Measurements from ENCODE around the gene F5.
"Not testable (repeated sequence)": the region's sequence is repeated elsewhere in the genome, so short reads cannot be mapped to it uniquely, and the experiment has no call there.

Gene F5

GRCh38 chr1:169534653-169535052, 51.6 kb downstream of the F5 start:
- no peak for DNase-seq

DNA sequence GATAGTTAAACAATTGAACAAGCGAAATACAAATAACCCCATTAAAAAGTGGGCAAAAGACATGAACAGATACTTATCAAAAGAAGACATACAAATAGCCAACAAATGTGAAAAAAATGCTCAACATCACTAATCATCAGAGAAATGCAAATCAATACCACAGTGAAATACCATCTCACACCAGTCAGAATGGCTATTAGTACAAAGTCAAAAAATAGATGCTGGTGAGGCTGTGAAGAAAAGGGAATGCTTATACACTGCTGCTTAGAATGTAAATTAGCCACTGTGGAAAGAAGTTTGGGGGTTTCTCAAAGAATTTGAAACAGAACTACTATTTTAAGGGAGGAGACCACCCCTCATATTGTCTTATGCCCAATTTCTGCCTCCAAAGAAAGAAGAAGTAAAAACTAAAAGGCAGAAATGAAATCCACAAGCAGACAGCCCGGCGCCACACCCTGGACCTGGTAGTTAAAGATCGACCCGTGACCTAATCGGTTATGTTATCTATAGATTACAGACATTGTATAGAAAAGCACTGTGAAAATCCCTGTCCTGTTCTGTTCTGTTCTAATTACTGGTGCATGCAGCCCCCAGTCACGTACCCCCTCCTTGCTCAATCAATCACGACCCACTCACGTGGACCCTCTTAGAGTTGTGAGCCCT, 52.6 kb downstream of the F5 start:
- not testable (repeated sequence) for DNase-seq

- no peak for DNase-seq
These were observed 55.8 kb downstream of the F5 start for GRCh38 chr1:169530448-169530847.

DNA sequence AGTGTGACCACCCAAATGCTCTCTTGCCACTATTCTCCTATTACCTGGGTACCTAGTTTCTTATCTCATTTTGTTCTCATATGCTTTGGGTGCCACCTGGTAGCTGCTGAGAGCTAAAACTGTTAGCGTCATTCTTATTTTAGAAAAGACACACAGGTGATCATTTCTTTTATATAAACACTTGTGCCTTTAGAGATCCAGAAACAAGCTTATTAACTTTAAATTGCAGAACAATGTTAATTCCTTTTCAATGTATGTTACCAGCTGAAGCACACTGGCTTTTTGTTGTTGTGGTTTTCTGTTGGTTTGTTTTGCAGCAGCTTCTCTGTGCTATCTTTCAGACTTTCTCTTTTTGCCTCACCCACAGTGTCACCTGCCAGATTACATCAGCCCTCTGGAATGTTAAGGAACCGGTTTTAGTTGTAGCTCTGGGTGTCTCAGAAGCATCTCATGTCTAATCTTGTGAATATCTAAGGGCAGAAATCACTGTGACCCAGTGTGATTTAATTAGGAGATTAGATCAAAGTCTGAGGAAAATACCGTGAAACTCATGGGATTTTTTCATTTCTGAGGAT, 57.1 kb downstream of the F5 start:
- peak; percentile 77 for DNase-seq

- no peak for DNase-seq
These were observed 57.8 kb downstream of the F5 start for GRCh38 chr1:169528215-169529067.

- no peak for DNase-seq
These were observed 58.6 kb downstream of the F5 start for GRCh38 chr1:169527451-169528214.

DNA sequence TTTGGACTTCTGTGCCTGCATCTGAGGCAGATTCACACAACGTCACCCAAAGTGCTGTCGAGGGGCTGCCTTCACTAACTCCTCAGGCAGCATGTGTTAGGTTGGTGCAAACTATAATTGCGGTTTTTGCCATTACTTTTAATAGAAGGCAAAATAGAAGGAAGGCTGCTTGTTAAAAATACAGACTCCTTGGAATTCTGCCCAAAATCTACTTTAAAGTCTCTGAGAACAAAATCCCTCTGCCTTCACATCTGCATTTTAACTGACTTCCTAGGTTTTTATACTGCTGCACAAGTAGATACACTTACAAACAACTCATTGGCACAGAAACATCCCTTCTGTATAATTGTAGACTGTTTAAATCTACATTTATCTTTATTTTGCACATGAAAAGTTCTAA, 59.3 kb downstream of the F5 start:
- no peak for DNase-seq

DNA sequence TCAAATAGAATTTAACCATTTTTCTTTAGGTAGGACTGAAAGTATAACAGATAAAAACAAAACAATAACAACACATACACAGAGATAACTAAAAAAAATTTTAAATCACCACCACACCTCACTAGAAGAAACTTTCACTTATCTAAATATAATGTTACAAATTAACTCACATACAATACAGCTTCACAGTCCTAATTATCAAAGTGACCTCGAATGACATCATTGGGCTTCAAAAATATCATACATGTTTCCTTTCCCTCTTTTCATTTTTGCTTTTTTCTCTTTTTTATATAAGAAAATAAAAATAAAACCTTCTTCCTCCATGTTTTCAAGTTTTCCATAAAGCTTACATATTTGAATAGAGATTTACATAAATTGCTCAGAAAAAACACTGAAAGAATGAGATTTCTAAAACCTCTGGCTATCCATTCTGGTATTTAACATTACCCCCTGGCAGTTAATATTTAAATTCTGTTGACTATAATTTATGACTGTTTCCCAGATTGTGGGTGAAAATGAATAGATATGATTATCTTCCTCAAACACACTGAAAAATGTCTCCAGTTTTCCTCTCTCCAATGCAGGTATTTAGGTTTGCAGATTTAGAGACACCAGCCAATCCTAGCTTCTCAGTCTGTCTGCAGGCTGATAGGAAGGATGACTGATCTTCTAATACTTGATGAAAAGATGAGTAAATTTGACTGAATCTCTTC, 60.0 kb downstream of the F5 start:
- no peak for DNase-seq

- DNase-seq, result no peak
These were observed 60.9 kb downstream of the F5 start for GRCh38 chr1:169525391-169525790.

- no peak for DNase-seq
These were observed 62.4 kb downstream of the F5 start for GRCh38 chr1:169523904-169524303.

DNA sequence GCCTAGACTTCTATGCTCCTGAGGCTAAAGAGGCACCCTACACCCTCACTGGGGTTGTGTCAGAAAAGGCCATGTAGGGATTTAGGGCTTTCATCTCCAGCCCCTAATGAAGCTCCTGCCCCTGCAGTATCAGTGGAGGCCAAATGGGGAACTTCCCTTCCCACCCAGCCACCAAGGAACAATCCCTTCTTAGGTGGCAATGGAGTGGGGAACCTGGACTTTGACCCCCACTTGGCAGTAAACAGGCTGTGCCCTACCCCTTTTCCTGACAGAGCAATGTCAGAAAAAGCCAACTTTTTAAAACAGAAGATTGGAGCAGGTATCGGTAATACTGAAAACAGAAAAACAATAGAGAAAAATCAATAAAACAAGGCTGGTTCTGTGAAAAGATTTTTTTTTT, 65.1 kb downstream of the F5 start:
- no peak for DNase-seq

GRCh38 chr1:169517558-169518186, 68.6 kb downstream of the F5 start:
- no peak for DNase-seq

DNA sequence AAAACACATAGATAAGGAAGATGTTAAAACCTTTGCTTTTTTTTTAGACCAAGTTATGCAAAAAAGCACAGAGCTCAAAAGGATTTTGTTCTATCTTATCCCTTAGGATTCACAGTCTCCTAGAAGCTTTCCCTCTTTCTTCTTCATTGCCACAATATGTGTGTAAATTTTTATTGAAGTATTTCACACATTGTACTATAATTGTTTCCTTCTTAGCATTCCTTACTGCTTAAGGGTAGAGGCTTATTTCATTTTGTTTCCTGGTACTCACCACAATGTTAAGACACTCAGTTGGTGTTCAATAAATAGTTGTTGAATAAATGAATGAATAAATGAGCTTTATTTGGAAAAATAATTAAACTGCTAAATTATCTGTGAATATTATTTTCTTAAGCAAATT, 70.6 kb downstream of the F5 start:
- DNase-seq, result no peak

DNA sequence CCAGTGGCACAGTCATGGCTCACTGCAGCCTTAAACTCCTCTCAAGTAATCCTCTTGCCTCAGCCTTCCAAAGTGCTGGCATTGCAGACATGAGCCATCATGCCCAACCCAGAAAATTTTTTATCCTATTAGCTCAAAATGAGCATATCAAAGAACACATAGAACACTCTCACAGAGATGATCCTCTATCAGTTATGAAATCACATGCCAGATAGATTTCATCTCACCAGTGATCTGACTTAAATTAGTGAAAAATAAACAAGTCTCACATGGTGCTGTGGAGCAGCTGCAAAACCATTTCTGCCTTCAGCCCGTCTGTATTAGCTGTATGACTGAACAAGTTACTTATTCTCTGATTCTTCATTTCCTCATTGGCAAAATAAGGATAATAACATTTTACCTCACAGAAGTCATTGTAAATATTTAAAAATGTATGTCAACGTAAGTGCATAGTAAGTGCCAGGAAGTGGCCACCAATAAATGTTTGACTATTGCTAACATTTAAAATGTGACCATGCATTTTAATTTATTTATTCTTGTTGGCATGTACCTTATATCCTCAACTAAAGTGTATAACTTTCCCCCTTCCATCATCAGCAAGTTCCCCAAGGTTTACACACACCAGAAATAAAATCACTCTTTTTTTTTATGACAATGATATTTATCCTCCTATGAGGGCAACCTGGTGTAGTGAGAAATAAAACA, 71.6 kb downstream of the F5 start:
- peak; percentile 8 for DNase-seq

- DNase-seq, result no peak
These were observed 73.1 kb downstream of the F5 start for GRCh38 chr1:169513208-169513607.

DNA sequence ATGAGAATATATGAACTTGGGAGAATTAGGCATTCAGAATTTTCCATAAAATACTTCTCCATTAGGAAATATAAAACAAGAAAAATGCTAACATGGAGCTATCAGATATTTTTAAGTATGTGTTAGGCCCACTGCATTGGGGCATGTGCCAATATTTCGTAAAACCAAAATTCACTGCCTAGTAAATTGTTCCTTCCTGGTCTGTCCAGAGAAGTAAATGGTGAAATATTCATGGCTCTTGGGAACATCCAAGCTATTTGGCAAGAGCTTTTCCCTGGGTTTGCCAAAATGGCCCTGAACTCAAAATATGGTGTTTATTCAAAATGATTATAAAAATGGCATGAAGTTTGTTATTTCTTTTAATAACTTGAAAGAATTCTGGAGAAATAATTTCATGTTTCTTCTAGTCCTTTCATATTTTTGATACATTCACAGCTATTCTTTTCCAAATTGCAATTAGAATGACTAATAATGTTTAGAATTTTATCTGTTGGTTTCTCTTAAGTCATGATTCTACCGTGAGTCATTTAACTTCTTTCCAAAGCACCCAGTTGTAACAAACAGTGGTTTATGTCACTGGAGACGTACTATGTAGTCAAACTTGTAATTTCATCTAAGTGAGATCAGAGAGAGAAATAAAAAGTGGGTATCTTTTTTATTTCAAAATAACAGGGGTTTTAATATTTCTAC, 74.8 kb downstream of the F5 start:
- DNase-seq, result no peak

DNA sequence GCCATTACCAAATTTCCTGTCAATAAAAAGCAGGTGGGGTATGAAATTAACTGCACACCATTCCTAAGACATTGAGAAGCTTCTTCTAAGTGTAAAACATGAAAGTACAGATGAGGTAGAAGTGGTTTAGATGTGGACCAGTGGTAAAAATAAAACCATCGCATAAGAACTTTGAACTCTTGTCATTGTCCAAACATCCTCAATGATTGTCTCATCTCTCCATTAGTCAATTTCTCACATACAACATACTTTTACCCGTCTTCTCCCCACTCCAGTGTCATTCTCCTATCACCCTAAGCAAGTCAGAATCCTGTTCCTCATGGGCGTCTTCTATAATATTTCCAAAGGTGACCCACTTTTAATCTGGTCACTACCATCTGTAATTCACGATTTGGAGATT, 76.2 kb downstream of the F5 start:
- no peak for DNase-seq

DNA sequence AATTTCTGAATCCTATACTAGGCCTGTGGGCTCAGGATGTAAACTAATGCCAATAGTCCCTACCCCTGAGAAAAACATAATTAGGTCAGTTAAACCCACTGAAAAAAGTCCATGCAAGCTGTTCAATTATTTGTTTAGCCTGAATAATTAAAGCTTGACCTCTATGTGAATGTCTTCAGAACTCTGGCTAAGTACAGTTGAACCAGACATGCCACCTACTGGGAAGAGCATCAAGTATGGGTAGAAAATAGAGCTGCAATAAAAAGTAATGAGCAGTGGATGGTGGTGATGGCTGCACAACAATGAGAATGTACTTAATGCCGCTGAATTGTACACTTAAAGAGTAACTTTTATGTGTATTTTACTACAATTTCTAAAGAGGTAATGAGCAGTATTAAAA, 76.9 kb downstream of the F5 start:
- peak; percentile 72 for DNase-seq

DNA sequence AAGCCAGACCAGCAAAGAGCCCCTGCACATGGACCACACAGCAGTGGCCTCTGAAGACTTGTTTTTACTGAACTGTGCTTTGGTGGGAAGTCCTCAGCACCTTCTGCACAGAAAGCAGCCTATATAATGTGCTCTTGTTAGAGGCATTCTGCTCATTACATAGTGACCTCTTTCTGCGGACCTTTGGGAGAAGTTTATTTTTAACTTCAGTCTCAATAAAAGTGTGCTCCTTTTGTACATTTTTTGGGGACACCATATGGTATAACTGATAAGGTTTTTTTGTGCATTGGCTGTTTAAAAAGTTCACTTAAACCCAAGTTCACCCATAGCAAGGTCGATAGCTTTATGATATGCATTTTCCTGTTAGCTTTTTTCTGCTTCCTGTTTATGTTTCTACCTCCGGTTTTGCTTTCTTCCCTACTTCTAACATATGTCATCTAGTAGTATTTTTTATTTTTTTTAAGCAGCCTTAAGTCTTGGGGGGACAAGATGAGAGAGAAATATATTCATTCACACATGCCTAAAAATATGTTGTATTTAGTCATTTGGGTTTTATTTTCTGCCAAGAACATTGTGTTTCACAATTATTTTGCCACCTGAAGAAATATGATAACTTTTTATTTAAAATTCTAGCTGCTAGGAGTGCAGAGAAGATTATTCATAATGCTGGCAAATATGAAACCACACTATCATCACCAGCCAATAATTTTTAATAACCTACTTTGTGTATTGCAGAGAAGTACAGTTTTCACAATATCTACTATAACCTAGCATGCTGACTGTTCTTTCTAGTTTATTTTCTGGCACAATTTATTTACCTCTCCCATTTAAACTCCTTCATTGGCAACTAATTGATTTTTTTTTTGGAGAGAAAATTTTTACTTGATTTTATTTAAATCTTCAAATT, 77.6 kb downstream of the F5 start:
- DNase-seq, result no peak

DNA sequence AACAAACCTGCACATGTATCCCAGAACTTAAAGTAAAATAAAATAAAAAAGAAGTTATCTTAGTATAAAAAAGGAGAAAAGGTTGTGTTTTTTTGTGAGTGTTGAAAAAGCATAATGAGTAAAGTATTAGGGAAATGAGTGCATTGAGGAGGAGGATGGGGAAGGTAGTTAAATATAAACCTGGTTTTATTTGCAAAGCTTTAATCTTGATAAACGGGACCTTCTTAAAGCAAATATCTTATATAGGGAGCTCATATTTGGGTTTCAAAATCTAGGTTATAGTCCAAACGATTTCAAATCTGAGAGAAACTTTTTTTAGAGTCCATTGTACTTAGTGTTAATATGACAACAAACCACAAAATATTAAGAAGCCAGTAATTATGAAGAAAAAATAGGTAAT, 78.9 kb downstream of the F5 start:
- no peak for DNase-seq

Measured in eye (tissue), 1 donor.